NB4 (cell line): ENCODE data around the gene MMS19.

Source experiments
- DNase-seq: peaks from one replicate; pipeline ENCODE4 v3.0.0; 2010; ENCODE audit warnings: low read depth
- H3K4me3 ChIP-seq: one replicate; pipeline ENCODE4 v1.5.1; 2011; ENCODE audit warnings: mild to moderate bottlenecking, low read depth, low read length, moderate library complexity
- CTCF ChIP-seq: IDR thresholded peaks from one replicate; pipeline ENCODE4 v1.5.1; 2012; ENCODE audit warnings: low read depth, low read length
- MYC ChIP-seq: IDR thresholded peaks from 2 replicates; pipeline ENCODE4 v1.6.1; 2011; ENCODE audit warnings: low read depth, low read length
- POLR2A ChIP-seq: IDR thresholded peaks from 2 replicates; pipeline ENCODE4 v1.6.1; 2011; ENCODE audit warnings: mild to moderate bottlenecking; ENCODE audit not compliant: insufficient read length; ENCODE audit errors: extremely low read depth
- TF ChIP-seq, protein P1 (sequence below): IDR thresholded peaks from 2 replicates; pipeline ENCODE4 v1.6.1; 2011; ENCODE audit warnings: low read depth, low read length

Gene MMS19

GRCh38 chr10:97537186-97537869, 39.1 kb upstream of the MMS19 start:
- DNase-seq, result no peak
- TF ChIP-seq, protein P1, sequence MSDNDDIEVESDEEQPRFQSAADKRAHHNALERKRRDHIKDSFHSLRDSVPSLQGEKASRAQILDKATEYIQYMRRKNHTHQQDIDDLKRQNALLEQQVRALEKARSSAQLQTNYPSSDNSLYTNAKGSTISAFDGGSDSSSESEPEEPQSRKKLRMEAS, result no peak
- TF ChIP-seq MYC, result no peak
- no peak for TF ChIP-seq POLR2A
- no peak for TF ChIP-seq CTCF
- no peak overlapping the region for H3K4me3 ChIP-seq

DNA sequence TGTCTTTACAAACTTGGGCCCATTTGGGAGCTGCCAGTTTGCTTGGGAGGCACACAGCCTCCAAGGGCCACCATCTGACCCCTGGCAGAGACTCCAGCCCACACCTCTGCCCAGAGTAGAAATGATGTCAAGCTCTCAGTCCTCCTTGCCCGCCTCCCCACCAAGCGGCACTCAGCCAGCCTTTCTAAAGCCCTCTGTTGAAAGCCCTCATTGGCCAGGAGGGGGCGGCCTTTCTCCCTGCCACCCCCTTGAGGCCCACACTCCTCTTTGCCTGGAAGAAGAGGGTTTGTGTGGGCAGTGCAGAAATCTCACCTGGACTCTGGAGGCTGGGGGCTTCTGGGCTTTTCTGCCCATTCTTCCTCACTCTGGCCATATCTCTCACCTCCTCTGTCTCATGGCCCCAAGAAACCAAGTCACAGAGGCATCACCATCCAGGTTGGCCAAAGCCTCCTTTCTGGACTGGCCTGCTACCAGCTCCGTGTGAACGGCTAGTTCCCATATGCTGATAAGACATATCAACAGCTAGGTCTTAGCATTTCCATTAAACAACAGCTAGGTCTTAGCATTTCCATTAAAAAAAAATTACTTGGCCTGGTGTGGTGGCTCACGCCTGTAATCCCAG, 36.6 kb upstream of the MMS19 start:
- DNase-seq, result peak; percentile 61
- no peak overlapping the region for H3K4me3 ChIP-seq
- TF ChIP-seq MYC (no peak), CTCF (peak; percentile 87)

GRCh38 chr10:97533888-97534287, 35.7 kb upstream of the MMS19 start:
- no peak for TF ChIP-seq POLR2A
- TF ChIP-seq CTCF, result no peak
- TF ChIP-seq MYC, result no peak
- TF ChIP-seq, protein P1, result no peak
- no peak overlapping the region for H3K4me3 ChIP-seq
- no peak for DNase-seq

- DNase-seq, result no peak
- no peak for TF ChIP-seq POLR2A
- TF ChIP-seq, protein P1, result no peak
- TF ChIP-seq CTCF, result no peak
- TF ChIP-seq MYC, result no peak
Measured at GRCh38 chr10:97532935-97533671, 34.9 kb upstream of the MMS19 start.

DNA sequence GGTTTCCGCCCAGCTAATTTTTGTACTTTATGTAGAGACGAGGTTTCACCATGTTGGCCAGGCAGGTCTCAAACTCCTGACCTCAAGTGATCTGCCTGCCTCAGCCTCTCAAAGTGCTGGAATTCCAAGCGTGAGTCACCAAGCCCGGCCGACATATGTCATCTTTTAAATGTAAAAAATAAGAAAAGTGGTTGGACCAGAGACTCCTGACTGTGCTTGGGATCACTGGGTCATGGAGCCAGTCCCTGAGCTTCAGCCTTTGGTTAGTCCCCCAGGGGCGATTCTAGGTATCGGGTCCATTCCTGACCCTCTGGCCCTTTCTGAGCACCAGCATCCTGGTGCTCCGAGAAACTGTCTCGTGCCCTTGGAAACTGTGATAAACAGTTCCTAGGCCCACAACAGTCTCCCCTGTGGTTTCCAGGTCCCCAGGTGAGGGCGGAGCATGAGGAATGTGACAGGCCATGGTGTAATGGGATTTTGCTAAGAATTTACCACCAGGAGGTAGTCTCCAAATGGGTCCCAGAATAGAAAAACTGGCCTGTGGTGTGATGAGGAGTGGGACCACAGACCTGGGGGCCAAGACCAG, 33.3 kb upstream of the MMS19 start:
- TF ChIP-seq POLR2A (no peak), CTCF (no peak), MYC (no peak)
- TF ChIP-seq, protein P1, result no peak
- no peak for DNase-seq
- H3K4me3 ChIP-seq, result no peak overlapping the region

More at GRCh38 chr10:97532935-97533671, 34.9 kb upstream of the MMS19 start:
- no peak overlapping the region for H3K4me3 ChIP-seq
